ENCODE measurements around the gene SERBP1.

Gene SERBP1

DNA sequence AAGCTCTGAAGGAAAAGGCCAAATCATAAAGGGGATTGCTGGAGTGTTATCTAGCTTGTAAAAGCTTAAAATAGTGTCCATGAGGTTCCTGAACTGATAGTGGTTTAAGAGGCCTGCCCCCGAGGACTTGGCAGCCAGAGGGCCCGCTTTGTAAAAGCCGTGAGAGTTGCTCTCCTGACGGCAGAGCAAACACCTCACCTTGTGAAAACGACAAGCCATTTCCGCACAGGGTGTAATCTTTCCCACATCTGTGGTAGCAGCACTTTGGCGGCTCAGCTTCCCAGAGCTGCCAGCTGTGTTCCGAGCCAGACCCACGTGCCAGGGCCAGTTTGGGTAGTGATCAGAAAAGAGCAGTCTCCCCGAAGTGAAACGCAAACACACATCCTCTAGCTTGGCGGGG is 37.0 kb downstream of the SERBP1 start:
- Histone ChIP-seq H3K9me3 (ENCODE audit: control insufficient read depth, low read length) (no peaks in the 10 kb centered on the region), H3K4me3 (ENCODE audit: insufficient read depth, low read depth, low read length, poor library complexity, severe bottlenecking) (no peak overlapping the region), H3K4me1 (ENCODE audit: control insufficient read depth, insufficient read depth, low read length, poor library complexity, severe bottlenecking) (no peaks in the 10 kb centered on the region), H3K27ac (ENCODE audit: insufficient read depth, low read length, poor library complexity, severe bottlenecking) (no peak overlapping the region), H3K27me3 (replicated peaks; ENCODE audit: control insufficient read depth, insufficient read depth, low read length, poor library complexity, severe bottlenecking) (no peaks in the 10 kb centered on the region), H3K36me3 (ENCODE audit: control insufficient read depth, insufficient read depth, low read length) (no peaks in the 10 kb centered on the region)
- DNase-seq, result no peak

DNA sequence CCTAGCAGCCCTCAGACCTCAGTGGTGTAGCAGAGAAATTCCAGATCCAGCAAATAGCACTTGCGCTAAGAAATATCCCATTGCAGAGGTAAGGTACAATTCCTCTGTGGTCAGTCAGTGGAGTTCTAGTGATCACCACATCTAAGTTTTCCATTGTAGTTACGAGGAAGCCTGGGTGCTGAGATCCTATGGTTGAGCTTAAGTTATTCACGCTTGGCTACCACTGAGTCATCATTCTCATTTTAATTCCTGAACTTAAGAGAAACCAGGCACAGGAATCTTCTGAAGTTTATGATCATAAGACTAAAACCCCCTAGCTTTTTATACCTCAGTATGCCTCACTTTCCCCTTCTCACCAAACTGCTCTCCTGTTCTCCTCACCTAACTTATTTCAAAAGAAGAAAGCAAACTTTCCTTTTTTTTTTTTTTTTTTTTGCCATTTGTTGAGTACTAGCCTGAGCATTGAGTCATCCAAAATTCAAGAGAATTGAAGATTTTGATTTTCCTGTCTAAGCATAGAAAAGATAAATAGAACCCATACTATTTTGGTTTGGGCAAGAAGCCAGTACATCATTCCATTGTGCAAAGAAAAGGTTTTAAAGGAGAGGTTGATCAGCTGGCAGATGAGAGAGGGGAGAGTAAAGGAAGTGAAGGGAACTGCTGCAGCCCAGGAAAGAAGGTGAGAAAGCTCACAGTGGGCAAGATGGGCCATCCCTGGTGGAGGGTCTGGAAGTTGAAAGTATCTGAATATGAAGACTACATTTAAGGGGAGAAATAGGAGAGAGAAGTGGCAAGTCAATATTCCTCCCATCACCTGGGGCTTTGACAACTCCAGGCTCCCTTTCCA is 39.9 kb downstream of the SERBP1 start:
- no peak for DNase-seq
- no peaks in the 10 kb centered on the region for H3K9me3 ChIP-seq (ENCODE audit: control insufficient read depth, low read length)
- H3K27me3 ChIP-seq (replicated peaks; ENCODE audit: control insufficient read depth, insufficient read depth, low read length, poor library complexity, severe bottlenecking), result no peaks in the 10 kb centered on the region
- no peaks in the 10 kb centered on the region for H3K36me3 ChIP-seq (ENCODE audit: control insufficient read depth, insufficient read depth, low read length)
- H3K27ac ChIP-seq (ENCODE audit: insufficient read depth, low read length, poor library complexity, severe bottlenecking), result no peak overlapping the region
- no peak overlapping the region for H3K4me3 ChIP-seq (ENCODE audit: insufficient read depth, low read depth, low read length, poor library complexity, severe bottlenecking)
- no peaks in the 10 kb centered on the region for H3K4me1 ChIP-seq (ENCODE audit: control insufficient read depth, insufficient read depth, low read length, poor library complexity, severe bottlenecking)

DNA sequence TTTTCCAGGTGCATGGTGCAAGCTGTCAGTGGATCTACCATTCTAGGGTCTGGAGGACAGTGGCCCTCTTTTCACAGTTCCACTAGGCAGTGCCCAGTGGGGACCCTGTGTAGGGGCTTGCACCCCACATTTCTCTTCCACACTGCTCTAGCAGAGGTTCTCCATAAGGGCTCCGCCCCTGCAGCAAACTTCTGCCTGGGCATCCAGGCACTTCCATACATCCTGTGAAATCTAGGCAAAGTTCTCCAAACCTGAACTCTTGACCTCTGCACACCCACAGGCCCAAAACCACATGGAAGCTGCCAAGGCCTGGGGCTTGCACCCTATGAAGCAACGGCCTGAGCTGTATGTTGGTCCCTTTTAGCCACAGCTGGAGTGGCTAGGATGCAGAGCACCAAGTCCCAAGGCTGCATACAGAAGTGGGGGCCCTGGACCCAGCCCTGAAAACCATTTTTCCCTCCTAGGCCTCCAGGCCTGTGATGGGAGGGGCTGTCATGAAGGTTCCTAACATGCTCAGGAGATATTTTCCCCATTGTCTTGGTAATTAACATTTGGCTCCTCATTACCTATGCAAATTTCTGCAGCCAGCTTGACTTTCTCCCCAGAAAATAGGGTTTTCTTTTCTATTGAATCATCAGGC is 46.1 kb downstream of the SERBP1 start:
- H3K4me1 ChIP-seq (ENCODE audit: control insufficient read depth, insufficient read depth, low read length, poor library complexity, severe bottlenecking), result no peaks in the 10 kb centered on the region
- no peak overlapping the region for H3K4me3 ChIP-seq (ENCODE audit: insufficient read depth, low read depth, low read length, poor library complexity, severe bottlenecking)
- DNase-seq, result no peak
- no peaks in the 10 kb centered on the region for H3K36me3 ChIP-seq (ENCODE audit: control insufficient read depth, insufficient read depth, low read length)
- H3K27me3 ChIP-seq (replicated peaks; ENCODE audit: control insufficient read depth, insufficient read depth, low read length, poor library complexity, severe bottlenecking), result no peaks in the 10 kb centered on the region
- H3K9me3 ChIP-seq (ENCODE audit: control insufficient read depth, low read length), result peaks cover 6% of the 10 kb centered on the region
- no peak overlapping the region for H3K27ac ChIP-seq (ENCODE audit: insufficient read depth, low read length, poor library complexity, severe bottlenecking)

DNA sequence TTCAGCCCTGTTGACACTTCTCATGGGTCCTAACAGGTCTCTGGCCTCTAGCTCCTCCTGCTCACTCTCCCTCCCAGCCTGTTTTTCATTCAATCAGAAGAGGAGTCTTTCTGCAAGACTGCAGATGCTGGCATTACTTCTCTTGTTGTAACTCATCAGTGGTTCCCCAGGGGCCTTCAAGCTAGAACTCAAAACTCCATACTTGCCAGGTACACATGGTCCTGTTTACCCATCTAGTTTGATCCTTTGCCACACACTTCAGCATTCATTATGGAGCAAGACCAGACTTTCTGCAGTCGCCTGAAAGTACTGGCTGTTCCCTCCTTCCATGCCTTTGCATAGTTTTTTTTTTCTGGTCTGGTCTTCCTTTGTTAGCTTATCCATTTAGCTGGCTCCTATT is 47.9 kb downstream of the SERBP1 start:
- no peak overlapping the region for H3K4me3 ChIP-seq (ENCODE audit: insufficient read depth, low read depth, low read length, poor library complexity, severe bottlenecking)
- H3K27ac ChIP-seq (ENCODE audit: insufficient read depth, low read length, poor library complexity, severe bottlenecking), result no peak overlapping the region
- H3K4me1 ChIP-seq (ENCODE audit: control insufficient read depth, insufficient read depth, low read length, poor library complexity, severe bottlenecking), result no peaks in the 10 kb centered on the region
- no peak for DNase-seq
- peaks cover 6% of the 10 kb centered on the region for H3K9me3 ChIP-seq (ENCODE audit: control insufficient read depth, low read length)
- no peaks in the 10 kb centered on the region for H3K36me3 ChIP-seq (ENCODE audit: control insufficient read depth, insufficient read depth, low read length)
- H3K27me3 ChIP-seq (replicated peaks; ENCODE audit: control insufficient read depth, insufficient read depth, low read length, poor library complexity, severe bottlenecking), result no peaks in the 10 kb centered on the region

DNA sequence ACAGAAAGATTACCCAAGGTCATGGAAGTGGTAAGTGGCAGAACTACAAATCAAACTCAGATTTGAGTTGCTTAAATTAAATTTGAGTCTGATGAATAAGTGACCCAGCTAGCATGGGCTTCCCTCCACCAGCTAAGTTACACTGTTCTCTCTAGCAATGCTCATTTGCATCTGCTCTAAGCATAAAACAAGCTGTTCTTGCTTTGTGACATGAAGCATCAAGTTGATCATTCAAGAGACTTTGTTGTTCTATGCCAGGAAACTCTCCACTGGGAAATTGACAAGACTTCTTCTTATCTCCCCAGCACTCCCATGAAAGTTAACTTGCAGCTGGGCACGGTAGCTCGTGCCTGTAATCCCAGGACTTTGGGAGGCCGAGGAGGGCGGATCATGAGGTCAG is 49.0 kb downstream of the SERBP1 start:
- no peak for DNase-seq
- H3K9me3 ChIP-seq (ENCODE audit: control insufficient read depth, low read length), result peaks cover 6% of the 10 kb centered on the region
- no peak overlapping the region for H3K4me3 ChIP-seq (ENCODE audit: insufficient read depth, low read depth, low read length, poor library complexity, severe bottlenecking)
- no peak overlapping the region for H3K27ac ChIP-seq (ENCODE audit: insufficient read depth, low read length, poor library complexity, severe bottlenecking)
- no peaks in the 10 kb centered on the region for H3K4me1 ChIP-seq (ENCODE audit: control insufficient read depth, insufficient read depth, low read length, poor library complexity, severe bottlenecking)
- H3K27me3 ChIP-seq (replicated peaks; ENCODE audit: control insufficient read depth, insufficient read depth, low read length, poor library complexity, severe bottlenecking), result no peaks in the 10 kb centered on the region
- H3K36me3 ChIP-seq (ENCODE audit: control insufficient read depth, insufficient read depth, low read length), result no peaks in the 10 kb centered on the region

DNA sequence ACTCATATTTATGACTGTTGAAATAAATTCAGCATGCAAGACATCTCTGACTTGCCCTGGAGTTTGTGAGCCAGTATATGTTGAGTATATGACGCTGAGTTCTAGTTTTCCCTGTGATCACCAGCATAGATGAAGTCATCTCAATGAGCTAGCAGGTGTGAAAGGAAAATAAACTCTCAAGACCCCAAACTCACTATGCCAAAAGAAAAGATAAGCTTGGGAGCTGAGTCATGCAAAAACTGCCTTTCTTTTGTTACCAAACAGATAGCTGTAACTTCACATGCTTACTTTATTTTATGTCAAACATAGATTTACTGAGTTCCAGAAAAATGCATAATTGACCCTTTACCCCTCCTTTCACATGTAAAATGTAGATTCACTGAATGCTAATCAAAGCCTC is 52.9 kb downstream of the SERBP1 start:
- Histone ChIP-seq H3K27me3 (replicated peaks; ENCODE audit: control insufficient read depth, insufficient read depth, low read length, poor library complexity, severe bottlenecking) (no peaks in the 10 kb centered on the region), H3K36me3 (ENCODE audit: control insufficient read depth, insufficient read depth, low read length) (no peaks in the 10 kb centered on the region), H3K9me3 (ENCODE audit: control insufficient read depth, low read length) (no peaks in the 10 kb centered on the region), H3K4me3 (ENCODE audit: insufficient read depth, low read depth, low read length, poor library complexity, severe bottlenecking) (no peak overlapping the region), H3K27ac (ENCODE audit: insufficient read depth, low read length, poor library complexity, severe bottlenecking) (no peak overlapping the region), H3K4me1 (ENCODE audit: control insufficient read depth, insufficient read depth, low read length, poor library complexity, severe bottlenecking) (no peaks in the 10 kb centered on the region)
- no peak for DNase-seq

DNA sequence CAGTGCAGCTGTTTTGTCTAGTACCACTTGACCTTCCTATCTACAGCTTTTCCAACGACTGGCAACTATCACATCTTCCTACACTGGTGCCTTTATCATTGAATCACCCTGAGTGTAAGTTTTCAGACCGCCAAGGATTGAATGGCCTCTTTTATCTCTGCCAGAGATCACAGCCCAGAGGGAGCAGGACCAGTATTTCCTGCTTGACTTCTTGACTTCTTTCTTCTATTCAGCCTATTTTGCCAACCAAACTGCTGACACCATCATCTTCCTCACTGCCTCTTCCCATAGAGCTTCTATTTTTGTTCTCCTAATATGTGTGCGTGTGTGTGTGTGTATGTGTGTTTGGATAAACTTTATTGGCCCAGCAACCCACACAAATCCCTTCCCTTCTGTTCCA is 53.8 kb downstream of the SERBP1 start:
- Histone ChIP-seq H3K27ac (ENCODE audit: insufficient read depth, low read length, poor library complexity, severe bottlenecking) (no peak overlapping the region), H3K27me3 (replicated peaks; ENCODE audit: control insufficient read depth, insufficient read depth, low read length, poor library complexity, severe bottlenecking) (no peaks in the 10 kb centered on the region), H3K4me3 (ENCODE audit: insufficient read depth, low read depth, low read length, poor library complexity, severe bottlenecking) (no peak overlapping the region), H3K36me3 (ENCODE audit: control insufficient read depth, insufficient read depth, low read length) (no peaks in the 10 kb centered on the region), H3K9me3 (ENCODE audit: control insufficient read depth, low read length) (no peaks in the 10 kb centered on the region), H3K4me1 (ENCODE audit: control insufficient read depth, insufficient read depth, low read length, poor library complexity, severe bottlenecking) (no peaks in the 10 kb centered on the region)
- no peak for DNase-seq

DNA sequence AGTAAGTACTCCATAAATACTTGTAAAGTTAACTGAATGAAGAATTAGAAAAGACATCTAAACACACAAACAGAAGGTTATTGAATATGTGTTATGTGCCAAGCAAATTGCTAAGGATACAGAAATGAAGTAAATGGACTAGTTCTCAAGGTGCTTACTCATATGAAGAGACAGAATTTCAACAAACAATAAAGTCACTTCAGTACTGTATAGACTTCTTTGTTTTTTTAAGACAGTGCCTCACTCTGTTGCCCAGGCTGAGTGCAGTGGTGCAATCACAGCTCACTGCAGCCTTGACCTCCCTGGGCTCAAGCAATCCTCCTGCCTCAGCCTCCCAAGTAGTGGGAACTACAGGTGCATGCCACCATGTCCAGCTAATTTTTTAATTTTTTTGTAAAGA is 57.3 kb downstream of the SERBP1 start:
- Histone ChIP-seq H3K4me3 (ENCODE audit: insufficient read depth, low read depth, low read length, poor library complexity, severe bottlenecking) (no peak overlapping the region), H3K9me3 (ENCODE audit: control insufficient read depth, low read length) (no peaks in the 10 kb centered on the region), H3K36me3 (ENCODE audit: control insufficient read depth, insufficient read depth, low read length) (no peaks in the 10 kb centered on the region), H3K4me1 (ENCODE audit: control insufficient read depth, insufficient read depth, low read length, poor library complexity, severe bottlenecking) (no peaks in the 10 kb centered on the region), H3K27me3 (replicated peaks; ENCODE audit: control insufficient read depth, insufficient read depth, low read length, poor library complexity, severe bottlenecking) (no peaks in the 10 kb centered on the region), H3K27ac (ENCODE audit: insufficient read depth, low read length, poor library complexity, severe bottlenecking) (no peak overlapping the region)
- no peak for DNase-seq

DNA sequence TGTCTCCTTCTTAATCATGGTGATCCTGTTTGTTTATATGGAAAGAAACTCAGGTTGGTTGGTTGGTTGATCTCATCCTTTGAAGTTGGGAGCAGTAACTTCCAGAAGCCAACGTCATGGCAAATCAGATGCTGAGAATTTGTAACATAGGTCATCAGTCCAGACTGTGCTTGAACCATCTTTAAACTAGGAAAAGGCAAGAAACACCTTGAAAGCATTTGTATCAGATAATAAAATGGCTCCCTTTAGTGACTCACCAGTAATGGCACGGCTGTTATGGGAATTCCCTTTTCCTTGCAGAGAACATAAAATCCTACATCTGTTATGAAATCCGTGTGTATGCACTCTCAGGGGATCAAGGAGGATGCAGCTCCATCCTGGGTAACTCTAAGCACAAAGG is 58.1 kb downstream of the SERBP1 start:
- no peaks in the 10 kb centered on the region for H3K4me1 ChIP-seq (ENCODE audit: control insufficient read depth, insufficient read depth, low read length, poor library complexity, severe bottlenecking)
- no peak for DNase-seq
- H3K36me3 ChIP-seq (ENCODE audit: control insufficient read depth, insufficient read depth, low read length), result no peaks in the 10 kb centered on the region
- H3K9me3 ChIP-seq (ENCODE audit: control insufficient read depth, low read length), result no peaks in the 10 kb centered on the region
- no peaks in the 10 kb centered on the region for H3K27me3 ChIP-seq (replicated peaks; ENCODE audit: control insufficient read depth, insufficient read depth, low read length, poor library complexity, severe bottlenecking)
- no peak overlapping the region for H3K27ac ChIP-seq (ENCODE audit: insufficient read depth, low read length, poor library complexity, severe bottlenecking)
- no peak overlapping the region for H3K4me3 ChIP-seq (ENCODE audit: insufficient read depth, low read depth, low read length, poor library complexity, severe bottlenecking)

DNA sequence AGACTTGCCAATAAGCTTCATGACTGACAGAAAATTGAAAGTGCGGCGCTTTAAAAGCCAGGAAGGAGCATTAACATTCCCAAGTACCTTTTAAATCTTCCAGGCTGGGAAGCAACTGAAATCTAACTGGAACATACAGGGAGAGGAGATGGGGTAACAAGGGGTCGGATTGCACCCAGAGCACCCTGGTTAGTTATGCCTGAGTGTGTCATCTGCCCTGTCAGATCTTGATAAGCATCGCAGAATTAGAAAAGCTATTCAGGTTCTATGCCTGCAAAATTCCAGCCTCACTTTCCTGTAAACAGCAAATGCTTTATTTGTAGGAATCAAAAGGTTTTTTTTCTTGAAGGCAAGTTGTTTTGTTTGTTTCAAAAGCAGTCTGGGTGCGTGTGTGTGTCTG is 58.5 kb downstream of the SERBP1 start:
- no peak for DNase-seq
- no peak overlapping the region for H3K27ac ChIP-seq (ENCODE audit: insufficient read depth, low read length, poor library complexity, severe bottlenecking)
- no peaks in the 10 kb centered on the region for H3K36me3 ChIP-seq (ENCODE audit: control insufficient read depth, insufficient read depth, low read length)
- no peaks in the 10 kb centered on the region for H3K4me1 ChIP-seq (ENCODE audit: control insufficient read depth, insufficient read depth, low read length, poor library complexity, severe bottlenecking)
- no peak overlapping the region for H3K4me3 ChIP-seq (ENCODE audit: insufficient read depth, low read depth, low read length, poor library complexity, severe bottlenecking)
- H3K27me3 ChIP-seq (replicated peaks; ENCODE audit: control insufficient read depth, insufficient read depth, low read length, poor library complexity, severe bottlenecking), result no peaks in the 10 kb centered on the region
- no peaks in the 10 kb centered on the region for H3K9me3 ChIP-seq (ENCODE audit: control insufficient read depth, low read length)
